A673 (cell line): ENCODE data around the gene PDC. TPM values are rescaled to one million over a fixed set of nuclear protein-coding genes. Genes with fewer than 3 reads are reported as not detected.

ENCODE experiments used
- BruUV-seq: library from RNA; stranded (reverse); fragments of 400-500 nt; replicated peaks from 2 replicates; lab custom pipeline; 2021; lab: Mats Ljungman, UMichigan
- CTCF ChIA-PET: fragments of 300-600 bp; sonication (Branson Sonifier 250); formaldehyde crosslinking; loops from one replicate; lab custom pipeline; 2022; ENCODE audit warnings: antibody characterized with exemption; lab: Charles Lee
- POLR2A ChIA-PET: fragments of 300-600 bp; sonication (Branson Sonifier 250); formaldehyde crosslinking; loops from one replicate; lab custom pipeline; 2022; ENCODE audit warnings: antibody characterized with exemption; ENCODE audit not compliant: low non-redundant PET; lab: Charles Lee
- DNase-seq: peaks from one replicate; pipeline ENCODE4 v3.0.0-alpha.2; 2015; ENCODE audit warnings: low spot score
- H3K27ac ChIP-seq: fragments of 200-600 bp; sonication (generic); 2 replicates; pipeline ENCODE4 v1.5.1; 2016; ENCODE audit warnings: mixed run types, low read depth, mild to moderate bottlenecking, mixed read lengths, antibody characterized with exemption, low read length; ENCODE audit not compliant: poor library complexity, severe bottlenecking
- H3K27me3 ChIP-seq: fragments of 200-600 bp; sonication (generic); replicated peaks from 2 replicates; pipeline ENCODE4 v1.6.1; 2017; ENCODE audit warnings: mixed run types, low read depth, mild to moderate bottlenecking, mixed read lengths, antibody characterized with exemption, low read length; ENCODE audit not compliant: insufficient read depth, poor library complexity
- H3K36me3 ChIP-seq: fragments of 200-600 bp; sonication (generic); 2 replicates; pipeline ENCODE4 v1.6.1; 2016; ENCODE audit warnings: mixed run types, mild to moderate bottlenecking, mixed read lengths, antibody characterized with exemption, low read length; ENCODE audit not compliant: insufficient read depth, poor library complexity, severe bottlenecking
- H3K4me1 ChIP-seq: fragments of 200-600 bp; sonication (generic); 2 replicates; pipeline ENCODE4 v1.6.1; 2017; ENCODE audit warnings: mixed run types, mild to moderate bottlenecking, mixed read lengths, antibody characterized with exemption, low read length; ENCODE audit not compliant: insufficient read depth, poor library complexity, severe bottlenecking
- H3K4me3 ChIP-seq: fragments of 200-600 bp; sonication (generic); 2 replicates; pipeline ENCODE4 v1.5.1; 2016; ENCODE audit warnings: low read depth, mixed run types, mild to moderate bottlenecking, mixed read lengths, low read length; ENCODE audit not compliant: poor library complexity, severe bottlenecking
- H3K9me3 ChIP-seq: fragments of 200-600 bp; sonication (generic); 2 replicates; pipeline ENCODE4 v1.6.1; 2016; ENCODE audit warnings: mixed run types, low read depth, mild to moderate bottlenecking, mixed read lengths, antibody characterized with exemption, low read length; ENCODE audit not compliant: poor library complexity, severe bottlenecking
- EZH2 ChIP-seq: fragments of 200-600 bp; sonication (generic); IDR thresholded peaks from 2 replicates; pipeline ENCODE4 v1.6.1; 2017; ENCODE audit warnings: borderline replicate concordance, low read depth, mild to moderate bottlenecking, mixed read lengths, antibody characterized with exemption, low read length; ENCODE audit not compliant: poor library complexity, severe bottlenecking
- intact Hi-C: fragments of 100-400 bp; cut with micrococcal nuclease; formaldehyde crosslinking; loops from one replicate; pipeline ENCODE4 v1.10.0; 2022; ENCODE audit not compliant: unreplicated experiment
- total RNA-seq: library from RNA; stranded (reverse); gene quantifications from 2 replicates; pipeline ENCODE4 v1.2.3, GENCODE V29; 2021
- TF ChIP-seq, protein P1 (sequence below): fragments of 300-800, 200-600 bp; sonication (generic); conservative IDR thresholded peaks from 2 replicates; pipeline ENCODE4 v1.5.1; 2017; ENCODE audit warnings: low read depth, mild to moderate bottlenecking, antibody characterized with exemption, low read length, moderate library complexity, mixed read lengths

Gene PDC
- total RNA-seq, 1 experiment from 2014 or later: not detected

DNA sequence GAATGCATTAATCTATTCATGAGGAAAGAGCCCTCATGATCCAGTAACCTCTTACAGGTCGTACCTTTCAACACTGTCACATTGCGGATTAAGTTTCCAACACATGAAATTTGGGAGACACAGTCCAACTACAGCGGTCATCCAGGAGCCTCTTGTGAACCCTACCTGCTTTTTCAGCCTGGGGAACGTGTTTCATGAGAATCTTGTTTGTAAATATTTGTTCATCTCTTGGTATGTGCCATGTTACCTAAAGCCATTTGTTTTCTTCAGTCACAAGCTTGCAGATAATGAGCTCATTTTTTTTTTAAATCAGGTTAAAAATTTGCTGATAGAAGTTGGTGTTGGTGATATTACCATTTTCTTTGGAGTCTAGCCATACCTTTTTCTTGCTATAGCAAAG, 37.2 kb upstream of the PDC start:
- no peak for DNase-seq
- CTCF ChIA-PET: no interaction called here
- TF ChIP-seq EZH2: no peak
- TF ChIP-seq, protein P1, sequence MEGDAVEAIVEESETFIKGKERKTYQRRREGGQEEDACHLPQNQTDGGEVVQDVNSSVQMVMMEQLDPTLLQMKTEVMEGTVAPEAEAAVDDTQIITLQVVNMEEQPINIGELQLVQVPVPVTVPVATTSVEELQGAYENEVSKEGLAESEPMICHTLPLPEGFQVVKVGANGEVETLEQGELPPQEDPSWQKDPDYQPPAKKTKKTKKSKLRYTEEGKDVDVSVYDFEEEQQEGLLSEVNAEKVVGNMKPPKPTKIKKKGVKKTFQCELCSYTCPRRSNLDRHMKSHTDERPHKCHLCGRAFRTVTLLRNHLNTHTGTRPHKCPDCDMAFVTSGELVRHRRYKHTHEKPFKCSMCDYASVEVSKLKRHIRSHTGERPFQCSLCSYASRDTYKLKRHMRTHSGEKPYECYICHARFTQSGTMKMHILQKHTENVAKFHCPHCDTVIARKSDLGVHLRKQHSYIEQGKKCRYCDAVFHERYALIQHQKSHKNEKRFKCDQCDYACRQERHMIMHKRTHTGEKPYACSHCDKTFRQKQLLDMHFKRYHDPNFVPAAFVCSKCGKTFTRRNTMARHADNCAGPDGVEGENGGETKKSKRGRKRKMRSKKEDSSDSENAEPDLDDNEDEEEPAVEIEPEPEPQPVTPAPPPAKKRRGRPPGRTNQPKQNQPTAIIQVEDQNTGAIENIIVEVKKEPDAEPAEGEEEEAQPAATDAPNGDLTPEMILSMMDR: no peak
- Histone ChIP-seq H3K4me1 (peaks cover 28% of the 10 kb centered on the region), H3K9me3 (no peaks in the 10 kb centered on the region), H3K36me3 (no peaks in the 10 kb centered on the region), H3K4me3 (no peak overlapping the region), H3K27ac (no peak overlapping the region), H3K27me3 (no peaks in the 10 kb centered on the region)
- no TSS peak for BruUV-seq
- POLR2A ChIA-PET: no interaction called here
- intact Hi-C loops: loop anchor here (2.0 kb wide), 1 partner anchor 77 kb away; no protein-coding TSS in a partner anchor

DNA sequence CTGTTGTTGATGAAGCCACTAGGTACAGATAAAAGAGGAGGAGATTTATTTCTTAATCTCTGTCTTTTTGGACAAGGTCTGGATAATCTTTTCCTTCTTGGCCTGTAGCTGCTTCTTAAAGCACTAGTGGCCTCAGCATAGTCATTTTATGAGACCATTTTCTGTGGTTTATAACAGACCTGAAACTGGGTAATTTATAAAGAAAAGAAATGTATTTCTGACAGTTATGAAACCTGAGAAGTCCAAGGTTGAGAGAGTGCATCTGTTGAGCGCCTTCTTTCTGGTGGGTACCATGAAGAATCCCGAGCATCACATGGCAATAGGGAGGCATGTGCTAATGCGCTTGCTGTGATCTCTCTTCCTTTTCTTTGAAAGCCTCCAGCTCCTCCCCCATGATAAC, 36.7 kb upstream of the PDC start:
- peaks cover 28% of the 10 kb centered on the region for H3K4me1 ChIP-seq
- no peaks in the 10 kb centered on the region for H3K36me3 ChIP-seq
- ChIA-PET CTCF (no interaction called here), POLR2A (no interaction called here)
- TF ChIP-seq EZH2: no peak
- TF ChIP-seq, protein P1: no peak
- DNase-seq: no peak
- no TSS peak for BruUV-seq
- H3K27me3 ChIP-seq: no peaks in the 10 kb centered on the region
- no peak overlapping the region for H3K27ac ChIP-seq
- H3K9me3 ChIP-seq: no peaks in the 10 kb centered on the region
- H3K4me3 ChIP-seq: no peak overlapping the region
- intact Hi-C loops: loop anchor here (2.0 kb wide), 1 partner anchor 77 kb away; no protein-coding TSS in a partner anchor

DNA sequence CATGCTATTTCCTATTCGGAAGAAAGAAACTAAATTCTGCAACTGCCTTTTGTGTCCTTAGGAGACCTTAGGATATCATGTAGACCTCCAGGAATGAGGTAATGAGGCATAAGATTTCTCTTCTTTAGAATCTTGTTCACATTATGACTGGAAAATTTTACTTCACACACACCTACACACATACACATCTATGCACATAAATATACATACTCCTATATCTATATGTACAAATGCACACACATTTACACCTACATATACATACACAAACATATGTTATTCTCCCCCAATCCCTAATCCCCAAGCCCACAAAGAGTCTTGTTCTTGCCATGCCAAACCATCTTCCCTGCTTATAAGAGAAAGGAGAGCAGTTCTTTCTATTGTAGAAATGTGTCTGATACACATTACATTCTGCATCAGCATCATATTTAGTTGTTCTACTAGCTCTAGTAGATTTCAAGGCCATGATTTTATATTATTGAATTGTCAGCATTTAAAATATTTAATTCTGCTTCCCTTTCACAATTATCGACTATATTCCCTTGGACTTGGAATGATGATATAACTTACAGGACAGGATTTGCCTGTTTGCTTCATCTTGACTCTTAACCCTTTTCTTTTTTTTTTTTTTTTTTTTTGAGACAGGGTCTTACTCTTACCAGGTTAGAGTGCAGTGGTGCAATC, 35.4 kb upstream of the PDC start:
- no peak overlapping the region for H3K27ac ChIP-seq
- H3K36me3 ChIP-seq: no peaks in the 10 kb centered on the region
- no TSS peak for BruUV-seq
- POLR2A ChIA-PET: interaction anchor here (0.7 kb wide), 1 partner anchor 115 kb away, joined by 4 read pairs; no protein-coding TSS in a partner anchor
- no peaks in the 10 kb centered on the region for H3K9me3 ChIP-seq
- TF ChIP-seq, protein P1: no peak
- no peak for TF ChIP-seq EZH2
- peaks cover 21% of the 10 kb centered on the region for H3K4me1 ChIP-seq
- DNase-seq: no peak
- CTCF ChIA-PET: no interaction called here
- intact Hi-C loops: no loop called here
- H3K27me3 ChIP-seq: no peaks in the 10 kb centered on the region
- no peak overlapping the region for H3K4me3 ChIP-seq
